NCI-H2081 treated with DMSO at 0.1 percent for 48 hours (cell line): Measurements from ENCODE around the gene PLPP6.

ENCODE experiments used
- DNase-seq: peaks from one replicate; lab custom pipeline; 2025; lab: John Stamatoyannopoulos, UW

PLPP6 gene

GRCh38 chr9:4662989-4663792, 1.1 kb downstream of the PLPP6 start:
- no peak for DNase-seq

- DNase-seq: no peak
Observed at GRCh38 chr9:4663956-4664355, 1.9 kb downstream of the PLPP6 start.

GRCh38 chr9:4665357-4665756, 3.3 kb downstream of the PLPP6 start:
- peak; percentile 42 for DNase-seq

GRCh38 chr9:4666042-4666699, 4.1 kb downstream of the PLPP6 start, which contains the start of gene SPATA6L:
Gene SPATA6L (minus strand): TSS chr9:4666480. CDS start chr9:4666250, 230 bp downstream.
- DNase-seq: peak; percentile 38

GRCh38 chr9:4667681-4668080, 5.6 kb downstream of the PLPP6 start:
- DNase-seq: no peak

- no peak for DNase-seq
Observed at GRCh38 chr9:4668604-4669003, 6.5 kb downstream of the PLPP6 start.

- DNase-seq: no peak
Observed at GRCh38 chr9:4669890-4670289, 7.8 kb downstream of the PLPP6 start.

GRCh38 chr9:4670591-4670990, 8.5 kb downstream of the PLPP6 start:
- no peak for DNase-seq

- no peak for DNase-seq
Observed at GRCh38 chr9:4671737-4672136, 9.6 kb downstream of the PLPP6 start.

- no peak for DNase-seq
Observed at GRCh38 chr9:4674783-4675182, 12.7 kb downstream of the PLPP6 start.

- DNase-seq: no peak
Observed at GRCh38 chr9:4677392-4677791, 15.3 kb downstream of the PLPP6 start.

GRCh38 chr9:4678679-4679267, 16.7 kb downstream of the PLPP6 start:
- no peak for DNase-seq

- DNase-seq: peak; percentile 94
Observed at GRCh38 chr9:4679268-4680172, 17.4 kb downstream of the PLPP6 start, which contains the start of gene CDC37L1. Gene CDC37L1 (plus strand): TSS chr9:4679569. CDS start chr9:4679768, 199 bp downstream.

GRCh38 chr9:4680173-4680525, 18.1 kb downstream of the PLPP6 start:
- no peak for DNase-seq

- no peak for DNase-seq
Observed at GRCh38 chr9:4680750-4681149, 18.7 kb downstream of the PLPP6 start.

- no peak for DNase-seq
Observed at GRCh38 chr9:4684820-4685219, 22.7 kb downstream of the PLPP6 start.

- DNase-seq: no peak
Observed at GRCh38 chr9:4686112-4686511, 24.0 kb downstream of the PLPP6 start.

- no peak for DNase-seq
Observed at GRCh38 chr9:4686584-4686983, 24.5 kb downstream of the PLPP6 start.

GRCh38 chr9:4689021-4689420, 26.9 kb downstream of the PLPP6 start:
- DNase-seq: no peak

- DNase-seq: no peak
Observed at GRCh38 chr9:4689687-4690104, 27.6 kb downstream of the PLPP6 start.

- no peak for DNase-seq
Observed at GRCh38 chr9:4690144-4690543, 28.1 kb downstream of the PLPP6 start.

GRCh38 chr9:4691795-4692194, 29.7 kb downstream of the PLPP6 start:
- DNase-seq: no peak
